Neural progenitor cell (in vitro differentiated cells): ENCODE data around the gene GFPT2.

Experiments
- EZH2 ChIP-seq: fragments of 200-600 bp; sonication (generic); IDR thresholded peaks from 2 replicates; pipeline ENCODE4 v1.6.1; 2017; ENCODE audit warnings: antibody characterized with exemption, mild to moderate bottlenecking, moderate library complexity
- EZH2phosphoT487 ChIP-seq: fragments of 200-600 bp; sonication (generic); IDR thresholded peaks from 2 replicates; pipeline ENCODE4 v1.6.1; 2017; ENCODE audit warnings: antibody characterized with exemption
- TF ChIP-seq, protein P1 (sequence below): fragments of 200-600 bp; sonication (generic); IDR thresholded peaks from 2 replicates; pipeline ENCODE4 v1.5.1; 2017; ENCODE audit warnings: antibody characterized with exemption, mild to moderate bottlenecking

DNA sequence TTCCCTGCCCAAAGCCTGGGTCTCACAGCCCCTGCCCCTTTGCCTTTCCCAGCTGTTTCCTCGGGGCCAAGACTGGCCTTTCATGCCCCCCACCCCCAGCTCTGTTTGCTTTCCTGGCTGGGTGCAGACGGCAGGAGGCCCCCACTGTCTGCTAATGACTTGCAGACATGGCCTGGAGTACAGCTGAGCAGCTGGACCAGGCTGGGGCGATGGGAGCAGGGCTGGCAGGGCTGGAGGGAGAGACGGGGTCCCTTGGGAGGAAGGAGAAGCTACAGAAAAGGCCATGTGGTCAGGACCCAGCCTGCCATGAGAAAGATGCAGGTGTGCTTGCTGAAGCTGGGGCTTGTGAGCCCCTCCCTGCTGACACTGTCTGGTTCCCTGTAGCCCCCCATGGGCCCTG, 28.3 kb upstream of the GFPT2 start:
- no peak for TF ChIP-seq EZH2
- TF ChIP-seq, protein P1, sequence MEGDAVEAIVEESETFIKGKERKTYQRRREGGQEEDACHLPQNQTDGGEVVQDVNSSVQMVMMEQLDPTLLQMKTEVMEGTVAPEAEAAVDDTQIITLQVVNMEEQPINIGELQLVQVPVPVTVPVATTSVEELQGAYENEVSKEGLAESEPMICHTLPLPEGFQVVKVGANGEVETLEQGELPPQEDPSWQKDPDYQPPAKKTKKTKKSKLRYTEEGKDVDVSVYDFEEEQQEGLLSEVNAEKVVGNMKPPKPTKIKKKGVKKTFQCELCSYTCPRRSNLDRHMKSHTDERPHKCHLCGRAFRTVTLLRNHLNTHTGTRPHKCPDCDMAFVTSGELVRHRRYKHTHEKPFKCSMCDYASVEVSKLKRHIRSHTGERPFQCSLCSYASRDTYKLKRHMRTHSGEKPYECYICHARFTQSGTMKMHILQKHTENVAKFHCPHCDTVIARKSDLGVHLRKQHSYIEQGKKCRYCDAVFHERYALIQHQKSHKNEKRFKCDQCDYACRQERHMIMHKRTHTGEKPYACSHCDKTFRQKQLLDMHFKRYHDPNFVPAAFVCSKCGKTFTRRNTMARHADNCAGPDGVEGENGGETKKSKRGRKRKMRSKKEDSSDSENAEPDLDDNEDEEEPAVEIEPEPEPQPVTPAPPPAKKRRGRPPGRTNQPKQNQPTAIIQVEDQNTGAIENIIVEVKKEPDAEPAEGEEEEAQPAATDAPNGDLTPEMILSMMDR, result no peak
- no peak for TF ChIP-seq EZH2phosphoT487
